Ovary (tissue), 3 donors: ENCODE results near the gene UBTFL1.
"Not testable (repeated sequence)": the region's sequence is repeated elsewhere in the genome, so short reads cannot be mapped to it uniquely, and the experiment has no call there.

Experiments used
- CTCF ChIP-seq, 3 donors: fragments of 450-650 bp in 2 of 3; fragments of 200-600 bp in 1 of 3; IDR thresholded peaks; one replicate each; pipeline versions ENCODE4 v1.5.1 to v1.8.0; 2016 to 2022; ENCODE audit warnings: antibody characterized with exemption in 3 of 3, mild to moderate bottlenecking in 1 of 3
- EP300 ChIP-seq: sonication (generic); formaldehyde crosslinking; IDR thresholded peaks from one replicate; pipeline ENCODE4 v1.6.1; 2017; ENCODE audit warnings: antibody characterized with exemption
- POLR2A ChIP-seq: fragments of 450-650 bp; IDR thresholded peaks from one replicate; pipeline ENCODE4 v1.6.1; 2017; ENCODE audit warnings: antibody characterized with exemption, mild to moderate bottlenecking, moderate library complexity
- donor health status: DM: no; HTN: no; CAD: no.

- not testable (repeated sequence) for TF ChIP-seq CTCF (IDR thresholded peaks at IDR 0.05); POLR2A; EP300
Observed at GRCh38 chr11:90053545-90053944, 32.2 kb upstream of the UBTFL1 start.
